ENCODE measurements around the gene SYTL2. TPM values are rescaled to one million over a fixed set of nuclear protein-coding genes. Genes with fewer than 3 reads are reported as not detected.

Gene SYTL2
- total and polyA plus RNA-seq, 4 donors = 2.6 to 27.4 (median 4.4) TPM

DNA sequence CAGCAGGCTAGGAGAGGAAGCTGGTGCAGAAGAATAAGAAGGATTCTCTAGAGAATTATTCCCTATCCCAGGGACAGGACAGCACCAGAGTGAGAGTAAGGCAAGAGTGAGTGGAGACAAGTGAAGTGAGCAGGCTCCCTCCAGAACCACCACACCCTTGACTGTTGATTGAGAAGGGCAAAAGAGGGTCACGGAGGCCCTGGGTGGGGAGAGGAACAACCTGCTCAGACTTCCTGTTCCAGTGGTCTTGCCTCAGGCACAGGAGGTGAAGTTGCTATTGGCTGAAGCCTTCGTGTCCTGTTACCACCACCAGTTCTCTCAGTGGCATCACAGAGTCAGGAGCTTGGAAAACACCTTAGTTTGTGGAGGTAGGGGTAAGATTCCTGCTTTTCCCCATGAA is 73.2 kb downstream of the SYTL2 start:
- no peaks in the 10 kb centered on the region for H3K4me1 ChIP-seq (ENCODE audit: control insufficient read depth in 4 of 4, insufficient read depth in 4 of 4, low read length in 3 of 4)
- WGBS = 66% methylated on average over 2 of the region's 2 CpGs
- H3K9ac ChIP-seq (ENCODE audit: low read depth in 1 of 2, low read length in 2 of 2) = no peak overlapping the region
- peaks cover 0 to 1% (median 0%) of the 10 kb centered on the region in 4 donors for H3K27me3 ChIP-seq (ENCODE audit: control insufficient read depth in 4 of 4, insufficient read depth in 4 of 4, low read length in 3 of 4)
- H3K9me3 ChIP-seq (ENCODE audit: control insufficient read depth in 4 of 4, low read length in 3 of 4) = no peaks in the 10 kb centered on the region
- TF ChIP-seq YY1 (IDR thresholded peaks at IDR 0.05) = no peak
- TF ChIP-seq NR2F2 (IDR thresholded peaks at IDR 0.05) = no peak
- H3K4me3 ChIP-seq (ENCODE audit: low read depth in 1 of 3, low read length in 3 of 3) = no peak overlapping the region
- no peak for DNase-seq (ENCODE audit: low spot score)
- no peaks in the 10 kb centered on the region for H3K36me3 ChIP-seq (ENCODE audit: control insufficient read depth in 4 of 4, insufficient read depth in 3 of 4, low read depth in 1 of 4, low read length in 3 of 4)
- H3K27ac ChIP-seq (ENCODE audit: low read depth in 1 of 2, low read length in 2 of 2) = no peak overlapping the region

DNA sequence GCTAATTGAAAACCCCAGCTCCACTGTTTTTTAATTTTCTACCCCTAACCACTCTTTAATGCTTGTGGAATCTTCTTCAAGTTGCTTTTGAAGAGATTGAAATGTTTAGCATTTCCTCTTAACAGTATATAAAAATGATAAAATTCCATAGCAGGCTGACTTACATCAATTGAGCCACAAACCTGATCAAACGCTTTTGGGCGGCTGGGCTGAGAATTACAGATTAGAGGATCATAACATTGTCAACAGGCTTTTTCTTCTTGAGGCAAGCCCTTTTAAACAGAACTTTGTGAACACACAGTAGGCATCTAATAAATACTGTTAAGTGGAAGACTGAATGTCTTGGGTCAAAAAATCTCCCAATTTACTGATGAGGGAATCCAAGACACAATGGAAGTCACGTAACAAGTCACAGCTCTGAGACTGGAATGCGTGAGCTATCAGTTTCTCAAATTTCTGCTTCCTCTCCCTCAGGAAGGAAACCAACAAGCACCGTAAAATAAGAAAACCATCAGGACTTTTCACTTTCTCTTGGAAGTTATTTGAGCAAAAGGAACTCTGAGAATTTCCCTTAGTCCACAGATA is 75.0 kb downstream of the SYTL2 start:
- TF ChIP-seq, protein P1, sequence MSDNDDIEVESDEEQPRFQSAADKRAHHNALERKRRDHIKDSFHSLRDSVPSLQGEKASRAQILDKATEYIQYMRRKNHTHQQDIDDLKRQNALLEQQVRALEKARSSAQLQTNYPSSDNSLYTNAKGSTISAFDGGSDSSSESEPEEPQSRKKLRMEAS (IDR thresholded peaks at IDR 0.05) = peak; percentile 11
- TF ChIP-seq EGR1 (IDR thresholded peaks at IDR 0.05; ENCODE audit: low read depth in 2 of 2) = no peak
- TF ChIP-seq YY1 (IDR thresholded peaks at IDR 0.05) = no peak

DNA sequence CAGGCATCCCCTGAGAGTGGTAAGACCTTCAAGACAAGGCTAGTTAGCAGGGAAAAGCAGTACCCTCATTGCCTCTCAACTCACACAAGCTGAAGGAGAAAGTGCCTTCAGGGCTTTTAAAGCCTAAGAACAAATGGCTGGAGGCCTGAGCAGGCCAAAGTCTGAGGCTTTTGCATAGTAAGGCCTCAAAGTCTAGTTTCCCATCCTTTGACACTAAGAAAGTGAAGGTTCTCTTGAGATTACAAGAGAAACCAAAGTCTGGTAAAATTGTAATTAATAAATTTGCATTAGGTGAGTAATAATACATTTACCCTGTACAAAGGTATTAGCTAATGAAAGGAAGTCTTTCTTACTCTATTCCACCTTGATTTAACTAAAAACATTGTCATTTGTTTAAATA is 78.0 kb downstream of the SYTL2 start:
- Histone ChIP-seq H3K4me1 (ENCODE audit: control insufficient read depth in 4 of 4, insufficient read depth in 4 of 4, low read length in 3 of 4) (no peaks in the 10 kb centered on the region), H3K27ac (ENCODE audit: low read depth in 1 of 2, low read length in 2 of 2) (no peak overlapping the region), H3K36me3 (ENCODE audit: control insufficient read depth in 4 of 4, insufficient read depth in 3 of 4, low read depth in 1 of 4, low read length in 3 of 4) (no peaks in the 10 kb centered on the region), H3K27me3 (ENCODE audit: control insufficient read depth in 4 of 4, insufficient read depth in 4 of 4, low read length in 3 of 4) (no peaks in the 10 kb centered on the region), H3K4me3 (ENCODE audit: low read depth in 1 of 3, low read length in 3 of 3) (no peak overlapping the region), H3K9ac (ENCODE audit: low read depth in 1 of 2, low read length in 2 of 2) (no peak overlapping the region), H3K9me3 (ENCODE audit: control insufficient read depth in 4 of 4, low read length in 3 of 4) (no peaks in the 10 kb centered on the region)
- TF ChIP-seq FOXA2 (IDR thresholded peaks at IDR 0.05) (no peak), SP1 (IDR thresholded peaks at IDR 0.05) (no peak), RAD21 (IDR thresholded peaks at IDR 0.05) (no peak), YY1 (IDR thresholded peaks at IDR 0.05) (no peak), FOXA1 (IDR thresholded peaks at IDR 0.05) (no peak), TAF1 (conservative IDR thresholded peaks at IDR 0.05) (no peak), HNF4A (conservative IDR thresholded peaks at IDR 0.05) (no peak), RXRA (IDR thresholded peaks at IDR 0.05) (no peak), JUND (IDR thresholded peaks at IDR 0.05) (no peak)
- TF ChIP-seq, protein P1 (IDR thresholded peaks at IDR 0.05) = no peak
- no peak for DNase-seq (ENCODE audit: low spot score)

More for the DNA sequence above, 75.0 kb downstream of the SYTL2 start:
- WGBS = 79% methylated on average over 5 of the region's 5 CpGs
- no peak for DNase-seq (ENCODE audit: low spot score)
- Histone ChIP-seq H3K36me3 (ENCODE audit: control insufficient read depth in 4 of 4, insufficient read depth in 3 of 4, low read depth in 1 of 4, low read length in 3 of 4) (no peaks in the 10 kb centered on the region), H3K27ac (ENCODE audit: low read depth in 1 of 2, low read length in 2 of 2) (no peak overlapping the region), H3K27me3 (ENCODE audit: control insufficient read depth in 4 of 4, insufficient read depth in 4 of 4, low read length in 3 of 4) (no peaks in the 10 kb centered on the region), H3K9ac (ENCODE audit: low read depth in 1 of 2, low read length in 2 of 2) (no peak overlapping the region), H3K4me3 (ENCODE audit: low read depth in 1 of 3, low read length in 3 of 3) (no peak overlapping the region), H3K9me3 (ENCODE audit: control insufficient read depth in 4 of 4, low read length in 3 of 4) (no peaks in the 10 kb centered on the region), H3K4me1 (ENCODE audit: control insufficient read depth in 4 of 4, insufficient read depth in 4 of 4, low read length in 3 of 4) (no peaks in the 10 kb centered on the region)

DNA sequence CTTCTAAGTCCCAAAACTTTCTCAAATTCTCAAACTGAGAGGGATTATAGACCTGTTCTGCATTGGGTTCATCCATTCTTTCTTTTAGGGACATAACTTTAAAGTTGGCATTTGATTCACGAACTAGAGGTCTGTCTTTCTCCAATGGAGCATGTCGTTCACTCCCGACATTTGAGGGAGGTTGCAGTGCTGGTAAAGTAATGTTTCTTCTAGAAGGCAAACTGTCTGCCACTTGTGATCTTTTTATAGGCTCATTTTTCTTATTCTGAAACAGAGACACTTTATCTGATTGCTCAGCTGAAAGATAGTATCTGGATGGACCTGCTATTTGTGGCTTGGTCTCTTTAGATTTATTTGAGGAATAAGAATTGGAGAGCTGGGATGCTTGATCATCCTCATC is 84.6 kb downstream of the SYTL2 start:
- Histone ChIP-seq H3K36me3 (ENCODE audit: control insufficient read depth in 4 of 4, insufficient read depth in 3 of 4, low read depth in 1 of 4, low read length in 3 of 4) (no peaks in the 10 kb centered on the region), H3K27ac (ENCODE audit: low read depth in 1 of 2, low read length in 2 of 2) (no peak overlapping the region), H3K9ac (ENCODE audit: low read depth in 1 of 2, low read length in 2 of 2) (no peak overlapping the region), H3K4me1 (ENCODE audit: control insufficient read depth in 4 of 4, insufficient read depth in 4 of 4, low read length in 3 of 4) (no peaks in the 10 kb centered on the region), H3K27me3 (ENCODE audit: control insufficient read depth in 4 of 4, insufficient read depth in 4 of 4, low read length in 3 of 4) (no peaks in the 10 kb centered on the region), H3K4me3 (ENCODE audit: low read depth in 1 of 3, low read length in 3 of 3) (no peak overlapping the region), H3K9me3 (ENCODE audit: control insufficient read depth in 4 of 4, low read length in 3 of 4) (no peaks in the 10 kb centered on the region)
- DNase-seq (ENCODE audit: low spot score) = no peak
- TF ChIP-seq JUND (IDR thresholded peaks at IDR 0.05) (no peak), RAD21 (IDR thresholded peaks at IDR 0.05) (no peak), HNF4G (IDR thresholded peaks at IDR 0.05) (no peak), FOXA2 (IDR thresholded peaks at IDR 0.05) (no peak), SP1 (IDR thresholded peaks at IDR 0.05) (no peak), NR2F2 (IDR thresholded peaks at IDR 0.05) (no peak), EGR1 (IDR thresholded peaks at IDR 0.05; ENCODE audit: low read depth in 2 of 2) (no peak), TAF1 (conservative IDR thresholded peaks at IDR 0.05) (no peak), GABPA (IDR thresholded peaks at IDR 0.05 in 1 of 2, conservative IDR thresholded peaks at IDR 0.05 in 1 of 2) (no peak), FOXA1 (IDR thresholded peaks at IDR 0.05) (no peak), RXRA (IDR thresholded peaks at IDR 0.05) (no peak), HNF4A (conservative IDR thresholded peaks at IDR 0.05) (no peak)
- TF ChIP-seq, protein P2, sequence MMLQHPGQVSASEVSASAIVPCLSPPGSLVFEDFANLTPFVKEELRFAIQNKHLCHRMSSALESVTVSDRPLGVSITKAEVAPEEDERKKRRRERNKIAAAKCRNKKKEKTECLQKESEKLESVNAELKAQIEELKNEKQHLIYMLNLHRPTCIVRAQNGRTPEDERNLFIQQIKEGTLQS (IDR thresholded peaks at IDR 0.05) = no peak
- TF ChIP-seq, protein P3, sequence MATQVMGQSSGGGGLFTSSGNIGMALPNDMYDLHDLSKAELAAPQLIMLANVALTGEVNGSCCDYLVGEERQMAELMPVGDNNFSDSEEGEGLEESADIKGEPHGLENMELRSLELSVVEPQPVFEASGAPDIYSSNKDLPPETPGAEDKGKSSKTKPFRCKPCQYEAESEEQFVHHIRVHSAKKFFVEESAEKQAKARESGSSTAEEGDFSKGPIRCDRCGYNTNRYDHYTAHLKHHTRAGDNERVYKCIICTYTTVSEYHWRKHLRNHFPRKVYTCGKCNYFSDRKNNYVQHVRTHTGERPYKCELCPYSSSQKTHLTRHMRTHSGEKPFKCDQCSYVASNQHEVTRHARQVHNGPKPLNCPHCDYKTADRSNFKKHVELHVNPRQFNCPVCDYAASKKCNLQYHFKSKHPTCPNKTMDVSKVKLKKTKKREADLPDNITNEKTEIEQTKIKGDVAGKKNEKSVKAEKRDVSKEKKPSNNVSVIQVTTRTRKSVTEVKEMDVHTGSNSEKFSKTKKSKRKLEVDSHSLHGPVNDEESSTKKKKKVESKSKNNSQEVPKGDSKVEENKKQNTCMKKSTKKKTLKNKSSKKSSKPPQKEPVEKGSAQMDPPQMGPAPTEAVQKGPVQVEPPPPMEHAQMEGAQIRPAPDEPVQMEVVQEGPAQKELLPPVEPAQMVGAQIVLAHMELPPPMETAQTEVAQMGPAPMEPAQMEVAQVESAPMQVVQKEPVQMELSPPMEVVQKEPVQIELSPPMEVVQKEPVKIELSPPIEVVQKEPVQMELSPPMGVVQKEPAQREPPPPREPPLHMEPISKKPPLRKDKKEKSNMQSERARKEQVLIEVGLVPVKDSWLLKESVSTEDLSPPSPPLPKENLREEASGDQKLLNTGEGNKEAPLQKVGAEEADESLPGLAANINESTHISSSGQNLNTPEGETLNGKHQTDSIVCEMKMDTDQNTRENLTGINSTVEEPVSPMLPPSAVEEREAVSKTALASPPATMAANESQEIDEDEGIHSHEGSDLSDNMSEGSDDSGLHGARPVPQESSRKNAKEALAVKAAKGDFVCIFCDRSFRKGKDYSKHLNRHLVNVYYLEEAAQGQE (IDR thresholded peaks at IDR 0.05) = no peak
- TF ChIP-seq, protein P4, sequence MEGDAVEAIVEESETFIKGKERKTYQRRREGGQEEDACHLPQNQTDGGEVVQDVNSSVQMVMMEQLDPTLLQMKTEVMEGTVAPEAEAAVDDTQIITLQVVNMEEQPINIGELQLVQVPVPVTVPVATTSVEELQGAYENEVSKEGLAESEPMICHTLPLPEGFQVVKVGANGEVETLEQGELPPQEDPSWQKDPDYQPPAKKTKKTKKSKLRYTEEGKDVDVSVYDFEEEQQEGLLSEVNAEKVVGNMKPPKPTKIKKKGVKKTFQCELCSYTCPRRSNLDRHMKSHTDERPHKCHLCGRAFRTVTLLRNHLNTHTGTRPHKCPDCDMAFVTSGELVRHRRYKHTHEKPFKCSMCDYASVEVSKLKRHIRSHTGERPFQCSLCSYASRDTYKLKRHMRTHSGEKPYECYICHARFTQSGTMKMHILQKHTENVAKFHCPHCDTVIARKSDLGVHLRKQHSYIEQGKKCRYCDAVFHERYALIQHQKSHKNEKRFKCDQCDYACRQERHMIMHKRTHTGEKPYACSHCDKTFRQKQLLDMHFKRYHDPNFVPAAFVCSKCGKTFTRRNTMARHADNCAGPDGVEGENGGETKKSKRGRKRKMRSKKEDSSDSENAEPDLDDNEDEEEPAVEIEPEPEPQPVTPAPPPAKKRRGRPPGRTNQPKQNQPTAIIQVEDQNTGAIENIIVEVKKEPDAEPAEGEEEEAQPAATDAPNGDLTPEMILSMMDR (IDR thresholded peaks at IDR 0.05; ENCODE audit: low read depth, low read length, missing input control) = no peak
- TF ChIP-seq, protein P1 (IDR thresholded peaks at IDR 0.05) = no peak
- WGBS = 89% methylated on average over 3 of the region's 3 CpGs

Data from liver (tissue), 9 donors.